GM20431 (cell line): ENCODE data around the gene MYO10.

Experiments
- in situ Hi-C: fragments of 300-500 bp; cut with MseI, MboI; formaldehyde crosslinking; loops from one replicate; pipeline ENCODE4 v1.15.0; 2020; ENCODE audit warnings: low sequenced_read_pairs; ENCODE audit not compliant: unreplicated experiment

The MYO10 gene

DNA sequence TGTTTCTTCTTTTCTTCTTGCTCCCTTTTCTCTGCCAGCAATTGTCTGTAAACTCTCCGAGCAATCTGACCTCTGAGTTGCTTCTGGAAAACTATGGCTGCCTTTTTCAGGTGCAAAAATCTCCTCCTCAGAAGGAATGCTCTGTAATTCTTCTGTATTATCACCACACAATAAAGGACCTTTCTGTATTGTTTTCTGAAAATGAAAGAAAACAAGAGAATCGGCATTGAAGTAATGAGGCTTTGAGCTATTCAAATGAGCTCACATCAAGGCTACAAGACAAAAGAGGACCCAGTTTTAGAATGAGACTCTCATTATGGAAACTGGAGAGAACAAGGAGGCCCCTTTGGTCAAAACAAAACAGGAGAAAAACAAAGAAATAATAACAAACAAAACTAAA, 233.1 kb downstream of the MYO10 start:
- in situ Hi-C loops = no loop called here

GRCh38 chr5:16701134-16702099, 234.7 kb downstream of the MYO10 start:
- in situ Hi-C loops = no loop called here

- in situ Hi-C loops = no loop called here
These were observed 236.0 kb downstream of the MYO10 start for GRCh38 chr5:16700081-16700480.

GRCh38 chr5:16695779-16696178, 240.3 kb downstream of the MYO10 start:
- in situ Hi-C loops = no loop called here

DNA sequence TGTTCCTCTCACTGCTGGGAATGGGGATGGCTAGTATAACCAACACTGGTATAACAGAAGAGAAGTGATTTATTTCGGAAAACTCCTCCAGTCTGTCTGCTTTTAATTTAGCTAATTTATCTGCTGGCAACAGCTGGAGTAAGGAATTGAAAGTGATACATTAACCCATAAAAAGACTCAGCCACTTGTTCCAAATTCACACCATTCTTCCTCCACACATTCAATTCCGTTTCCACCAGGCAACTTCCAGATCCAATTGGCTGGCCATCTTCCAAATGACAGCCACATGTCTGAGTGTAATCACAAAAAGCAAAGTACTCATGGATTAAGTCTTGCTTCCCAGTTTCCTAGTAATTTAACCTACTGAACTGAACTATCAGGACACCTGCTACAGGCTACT, 242.2 kb downstream of the MYO10 start:
- in situ Hi-C loops = no loop called here

DNA sequence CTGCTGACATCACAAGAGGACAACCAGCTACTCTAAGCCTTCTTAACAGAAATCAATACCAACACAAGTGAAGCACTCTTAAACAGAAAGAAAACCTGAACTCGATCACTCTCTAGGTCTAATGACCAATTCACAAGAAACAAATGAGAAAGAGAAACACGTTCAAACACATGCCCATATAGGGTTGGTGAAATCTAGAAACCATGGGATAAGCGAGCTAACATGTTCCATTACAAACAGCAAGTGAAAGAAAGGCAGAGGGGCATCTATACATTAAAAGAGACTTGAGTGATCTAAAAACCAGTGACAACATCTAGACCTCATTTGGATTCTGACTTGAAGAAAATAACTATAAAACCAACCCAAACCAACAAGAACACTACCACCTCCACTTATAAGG, 244.4 kb downstream of the MYO10 start:
- in situ Hi-C loops = no loop called here

DNA sequence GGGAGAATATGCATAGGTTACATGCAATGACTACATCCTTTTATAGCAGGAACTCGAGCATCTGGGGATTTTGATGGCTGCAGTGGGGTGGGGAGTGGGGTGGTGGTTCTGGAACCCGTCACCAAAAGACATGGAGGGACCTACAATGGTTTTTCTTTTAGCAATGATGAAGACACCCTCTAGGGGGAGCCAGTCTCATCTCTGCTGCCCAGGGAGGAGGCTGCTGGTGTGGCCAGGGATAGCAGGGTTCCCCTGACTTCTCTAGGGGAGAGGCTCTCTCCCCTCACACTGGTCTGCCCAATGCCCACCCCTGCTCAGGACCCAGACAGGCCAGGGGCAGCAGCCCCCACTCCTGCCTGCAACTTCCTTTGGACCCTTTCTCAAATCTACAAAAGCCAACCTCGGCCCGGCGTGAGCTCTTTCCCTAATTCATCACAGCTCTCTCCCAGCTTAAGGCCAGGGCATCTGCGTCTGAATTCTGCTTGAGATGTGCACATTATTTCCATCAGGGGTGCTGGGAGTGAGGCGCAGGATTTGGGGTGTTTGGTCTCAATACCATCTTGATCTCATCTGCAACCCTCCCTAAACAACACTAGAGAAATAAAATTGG, 245.7 kb downstream of the MYO10 start:
- in situ Hi-C loops = no loop called here

- in situ Hi-C loops = no loop called here
These were observed 248.2 kb downstream of the MYO10 start for GRCh38 chr5:16687898-16688297.

- in situ Hi-C loops = no loop called here
These were observed 251.0 kb downstream of the MYO10 start for GRCh38 chr5:16685069-16685468.

DNA sequence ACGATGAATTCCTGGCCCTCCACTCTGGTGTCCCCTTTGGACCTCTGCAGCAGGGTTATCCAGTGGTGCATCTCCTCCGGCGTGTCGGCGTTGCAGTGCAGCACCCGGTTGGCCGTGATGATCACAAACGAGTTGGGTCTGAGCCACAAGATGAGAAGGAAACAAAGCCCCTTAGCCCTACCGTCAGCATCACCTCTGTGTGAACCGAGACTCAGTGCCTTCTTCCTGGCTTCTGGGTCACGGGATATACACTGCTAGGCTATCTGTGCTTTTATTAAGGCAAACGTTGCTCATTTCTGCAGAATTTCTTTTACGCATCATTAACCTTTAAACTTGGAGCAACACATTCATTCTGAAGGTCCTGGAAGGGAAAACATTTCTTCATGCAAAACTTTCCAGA, 254.2 kb downstream of the MYO10 start:
- in situ Hi-C loops = no loop called here

DNA sequence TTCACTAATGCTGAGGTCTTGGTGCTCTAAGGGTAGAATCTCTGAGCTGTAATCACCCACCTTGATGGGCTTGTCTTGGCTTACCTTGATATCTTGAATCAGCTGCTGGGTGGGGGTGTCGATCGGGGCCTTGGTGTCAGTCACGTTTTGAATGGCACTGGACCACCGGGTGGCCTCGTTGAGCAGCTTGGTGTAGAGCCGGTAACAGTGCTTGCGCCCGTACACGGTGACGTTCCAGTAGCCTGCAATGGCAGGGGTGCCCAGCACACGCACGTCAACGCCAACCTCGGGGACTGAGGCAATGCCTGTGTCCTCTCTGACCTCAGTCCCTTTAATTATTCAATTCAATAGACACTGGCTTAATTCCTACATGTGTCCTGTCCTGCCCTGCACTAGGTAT, 256.2 kb downstream of the MYO10 start:
- in situ Hi-C loops = no loop called here

DNA sequence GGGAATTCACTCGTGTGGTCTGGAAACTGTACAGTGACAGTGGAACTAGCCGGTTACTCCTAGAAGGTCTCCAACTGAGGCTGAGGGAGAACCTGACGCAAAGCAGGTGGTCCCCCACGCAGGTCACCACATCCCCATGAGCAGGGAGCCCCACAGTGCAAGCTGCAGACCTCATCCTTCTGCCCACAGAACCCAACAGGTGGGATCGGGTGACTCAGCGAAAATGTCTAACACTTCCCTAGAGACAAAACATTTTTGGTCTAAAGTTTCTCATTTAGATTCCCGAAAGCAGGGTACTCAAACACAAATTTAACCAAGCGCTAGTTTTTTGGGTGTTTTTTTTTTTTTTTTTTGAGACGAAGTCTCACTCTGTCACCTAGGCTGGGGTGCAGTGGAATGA, 256.9 kb downstream of the MYO10 start:
- in situ Hi-C loops = no loop called here

DNA sequence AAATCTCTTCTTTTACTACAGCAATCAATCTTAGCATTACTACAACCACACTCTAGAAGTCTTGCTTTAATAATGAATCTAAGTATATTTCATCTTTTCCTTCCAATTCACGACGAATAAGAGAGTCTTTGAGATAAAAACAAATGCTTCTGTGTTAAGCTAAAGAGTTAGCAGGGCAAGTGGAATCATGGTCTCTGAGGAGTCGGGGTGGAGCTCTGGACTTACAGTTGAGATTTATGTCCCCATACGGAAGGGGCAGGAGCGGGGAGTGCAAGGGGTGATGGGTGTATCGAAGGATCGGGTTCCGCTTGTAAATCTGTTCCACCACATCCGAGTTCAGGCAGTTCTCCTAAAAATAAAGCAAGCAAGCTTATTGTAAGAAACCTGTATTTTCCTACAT, 260.3 kb downstream of the MYO10 start:
- in situ Hi-C loops = no loop called here

DNA sequence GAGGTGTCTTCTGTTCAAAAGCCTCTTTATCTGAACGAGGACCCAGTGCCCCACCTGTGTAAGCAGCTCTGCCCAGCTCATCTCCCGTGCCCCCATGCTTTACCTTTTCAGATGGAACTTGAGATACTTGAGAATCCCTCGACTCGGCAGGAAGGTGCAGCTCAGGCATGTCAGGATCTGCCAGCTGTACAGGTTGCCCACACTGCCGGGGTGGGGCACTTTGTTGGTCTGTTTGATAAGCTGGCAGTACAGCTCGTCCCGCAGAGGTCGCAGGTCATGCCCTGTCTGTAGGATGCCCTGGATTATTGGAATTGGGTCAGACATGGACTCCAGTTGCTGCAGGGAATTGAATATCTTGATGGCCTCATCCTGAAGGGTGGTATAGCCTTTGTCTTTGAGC, 261.3 kb downstream of the MYO10 start:
- in situ Hi-C loops = no loop called here

DNA sequence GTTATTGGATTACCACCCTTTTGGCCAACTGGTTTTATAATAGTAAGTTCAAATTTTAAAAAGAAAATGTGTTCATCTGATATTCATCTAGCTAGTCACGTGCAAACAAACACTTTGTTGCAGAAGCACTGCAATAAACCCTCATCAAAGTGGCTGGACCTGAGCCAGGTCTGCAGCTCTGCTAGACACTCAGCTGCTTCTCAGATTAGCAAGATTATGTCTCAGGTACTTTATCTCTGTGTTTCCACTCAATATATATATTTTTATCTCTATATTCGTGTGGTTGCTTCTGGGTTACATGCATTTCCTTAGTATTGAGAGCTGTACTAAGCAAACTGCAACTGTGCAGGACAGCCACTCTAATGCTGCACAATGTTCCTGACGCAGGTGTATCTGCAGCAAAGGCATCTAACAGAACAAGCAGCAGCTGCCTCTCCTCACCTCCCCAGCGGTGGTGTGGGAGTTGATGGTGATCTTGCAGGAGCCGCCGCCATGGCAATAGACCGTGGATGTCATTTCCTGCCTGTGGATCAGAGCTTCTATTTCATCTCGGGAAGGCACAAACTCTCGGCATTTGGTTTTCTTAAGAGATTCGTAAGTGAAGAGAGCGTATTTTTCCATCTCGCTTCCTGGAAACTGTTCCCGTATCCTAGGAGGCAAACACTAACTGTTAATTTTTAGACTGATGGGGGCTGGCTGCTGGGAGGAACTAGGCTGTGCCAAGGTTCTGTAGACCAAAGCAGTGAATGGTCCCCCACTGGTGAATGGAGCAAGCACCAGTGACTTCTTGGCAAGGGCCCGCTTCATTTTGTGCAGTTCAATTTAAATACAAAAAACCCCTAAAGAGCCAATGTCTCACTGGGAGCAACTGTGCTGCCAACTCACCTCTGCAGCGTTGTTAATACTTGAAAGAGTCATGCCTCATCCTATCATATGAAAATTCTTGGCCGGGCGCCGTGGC, 262.6 kb downstream of the MYO10 start:
- in situ Hi-C loops = no loop called here

GRCh38 chr5:16671208-16671607, 264.9 kb downstream of the MYO10 start:
- in situ Hi-C loops = no loop called here

DNA sequence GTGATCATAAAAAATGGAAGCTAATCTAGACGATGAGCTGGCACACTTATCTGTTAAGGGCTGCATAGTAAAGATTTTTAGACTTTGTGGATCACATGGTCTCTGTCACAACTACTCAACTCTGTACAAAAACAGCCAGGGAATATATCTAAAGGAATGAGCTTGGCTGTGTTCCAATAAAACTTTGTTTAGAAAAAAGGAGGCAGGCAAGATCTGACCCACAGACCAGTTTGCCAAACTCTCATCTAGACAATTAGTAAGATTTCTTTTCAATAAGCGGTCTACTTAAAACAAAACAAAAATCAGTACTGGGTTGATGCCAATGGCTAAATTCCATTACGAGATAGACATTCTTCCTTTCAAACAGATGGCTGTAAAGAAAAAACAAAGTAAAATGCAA, 266.3 kb downstream of the MYO10 start:
- in situ Hi-C loops = no loop called here

DNA sequence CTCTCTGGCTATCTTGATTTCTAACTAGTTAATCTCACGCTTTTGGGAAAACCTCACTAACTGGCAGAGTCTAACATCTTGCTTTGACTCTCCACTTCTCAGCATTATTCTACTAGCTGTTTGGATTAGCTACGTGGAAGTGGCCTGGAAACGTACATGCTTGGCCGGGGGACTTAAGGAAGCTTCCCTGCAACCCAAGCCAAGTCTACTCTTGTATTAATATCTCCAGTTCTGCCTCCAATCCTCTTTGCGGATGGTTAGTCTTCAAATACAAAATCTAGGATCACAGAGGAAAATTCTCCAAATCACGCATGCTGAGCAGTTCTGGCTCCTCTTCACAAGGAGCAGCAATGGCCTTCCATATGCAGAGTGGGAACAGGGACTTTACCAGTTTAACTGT, 267.5 kb downstream of the MYO10 start:
- in situ Hi-C loops = no loop called here

DNA sequence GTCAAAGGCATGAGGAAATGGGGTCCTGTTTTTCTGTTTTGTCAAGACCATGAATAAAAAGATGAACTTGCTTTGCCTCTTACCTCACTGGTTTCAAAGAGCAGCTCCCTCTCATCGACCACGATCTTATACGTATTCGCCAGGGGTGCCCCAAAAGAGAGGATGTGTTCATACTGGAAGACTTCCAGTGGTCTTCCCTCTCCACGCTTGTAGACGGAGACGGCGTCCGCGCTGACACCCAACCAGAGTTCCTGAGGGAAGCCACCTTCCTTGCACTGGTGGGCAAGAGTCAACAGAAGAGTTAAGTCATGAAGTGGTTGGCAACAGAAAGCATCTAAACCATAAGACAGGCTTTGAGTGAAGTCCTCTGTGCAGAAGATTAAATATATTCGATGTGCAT, 267.9 kb downstream of the MYO10 start:
- in situ Hi-C loops = no loop called here

DNA sequence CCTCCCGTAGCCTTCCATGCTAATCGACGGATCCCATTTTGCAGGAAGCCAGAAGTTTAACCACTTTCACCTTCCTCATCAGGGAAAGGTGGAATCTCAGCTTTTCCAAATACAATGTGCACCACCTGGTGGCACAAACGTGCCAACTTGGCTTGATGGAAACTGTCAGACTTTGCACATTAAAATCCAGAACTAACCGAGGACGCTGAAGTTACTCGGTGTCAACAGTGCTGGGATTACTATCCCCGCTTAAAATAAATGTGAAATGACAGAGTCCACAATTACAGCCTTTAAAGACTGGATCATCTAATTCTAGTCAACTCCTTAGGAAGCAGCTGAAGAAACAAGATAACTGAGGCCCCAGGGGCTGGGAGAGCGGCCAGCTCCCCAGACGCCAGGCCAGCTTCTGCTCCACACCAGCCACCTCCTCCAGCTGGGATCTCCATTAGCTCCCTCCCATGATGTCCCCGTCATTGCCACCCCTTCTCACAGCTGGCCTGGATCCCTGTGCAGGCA, 269.1 kb downstream of the MYO10 start:
- in situ Hi-C loops = no loop called here
